HPDE6-E6E7 (cell line): ENCODE results near the gene QPRT.
"Not testable (repeated sequence)": the region's sequence is repeated elsewhere in the genome, so short reads cannot be mapped to it uniquely, and the experiment has no call there.

Experiments used
- DNase-seq: peaks from one replicate; pipeline ENCODE4 v3.0.0; 2011; ENCODE audit warnings: missing footprints; ENCODE audit errors: extremely low spot score

Gene QPRT

GRCh38 chr16:29719063-29719462, 40.1 kb downstream of the QPRT start:
- DNase-seq = no peak

GRCh38 chr16:29720703-29721102, 41.7 kb downstream of the QPRT start:
- DNase-seq = no peak

- not testable (repeated sequence) for DNase-seq
Measured at GRCh38 chr16:29721167-29721879, 42.3 kb downstream of the QPRT start.

GRCh38 chr16:29726845-29727377, 47.9 kb downstream of the QPRT start:
- DNase-seq = no peak

GRCh38 chr16:29727452-29727851, 48.5 kb downstream of the QPRT start:
- no peak for DNase-seq

GRCh38 chr16:29729116-29729521, 50.1 kb downstream of the QPRT start:
- DNase-seq = peak; percentile 42

- no peak for DNase-seq
Measured at GRCh38 chr16:29730649-29731048, 51.7 kb downstream of the QPRT start.

- not testable (repeated sequence) for DNase-seq
Measured at GRCh38 chr16:29731768-29732601, 53.0 kb downstream of the QPRT start.

- DNase-seq = no peak
Measured at GRCh38 chr16:29734786-29735185, 55.8 kb downstream of the QPRT start.

- no peak for DNase-seq
Measured at GRCh38 chr16:29736112-29736511, 57.1 kb downstream of the QPRT start.

GRCh38 chr16:29736764-29737163, 57.8 kb downstream of the QPRT start:
- no peak for DNase-seq

- DNase-seq = no peak
Measured at GRCh38 chr16:29737713-29738112, 58.7 kb downstream of the QPRT start.

- DNase-seq = no peak
Measured at GRCh38 chr16:29738514-29738913, 59.5 kb downstream of the QPRT start.

- DNase-seq = not testable (repeated sequence)
Measured at GRCh38 chr16:29739927-29740629, 61.1 kb downstream of the QPRT start.

- DNase-seq = not testable (repeated sequence)
Measured at GRCh38 chr16:29740630-29741015, 61.6 kb downstream of the QPRT start.

- no peak for DNase-seq
Measured at GRCh38 chr16:29742683-29743275, 63.8 kb downstream of the QPRT start.

- DNase-seq = no peak
Measured at GRCh38 chr16:29743475-29743826, 64.5 kb downstream of the QPRT start.

- DNase-seq = no peak
Measured at GRCh38 chr16:29743827-29744531, 65.0 kb downstream of the QPRT start.

GRCh38 chr16:29744541-29745101, 65.6 kb downstream of the QPRT start:
- DNase-seq = no peak

- no peak for DNase-seq
Measured at GRCh38 chr16:29745121-29745852, 66.3 kb downstream of the QPRT start.
